Measurements from ENCODE around the gene RSPH10B.

GRCh38 chr7:6008668-6009611 lies 38.5 kb upstream of the RSPH10B start, which contains the start of the genes AIMP2 and PMS2:
- TF ChIP-seq CTCF (IDR thresholded peaks at IDR 0.05) (peak in 1 of 5 experiments; percentile 31), EP300 (IDR thresholded peaks at IDR 0.05; ENCODE audit: low read depth) (no peak)

All from transverse colon (tissue), 3 donors.